Testis (tissue), 5 donors: ENCODE data around the gene PDE8B. TPM values are rescaled to one million over a fixed set of nuclear protein-coding genes. Genes with fewer than 3 reads are reported as not detected.

Experiments used
- DNase-seq: peaks from one replicate; pipeline ENCODE4 v3.0.0-alpha.2; 2019
- H3K27ac ChIP-seq, 2 donors: fragments of 200-600 bp; sonication (generic); one replicate each; pipeline ENCODE4 v1.5.1; 2019
- H3K27me3 ChIP-seq: fragments of 200-600 bp; sonication (generic); one replicate; pipeline ENCODE4 v1.5.1; 2019
- H3K36me3 ChIP-seq: fragments of 200-600 bp; sonication (generic); one replicate; pipeline ENCODE4 v1.5.1; 2017; ENCODE audit warnings: low read depth; ENCODE audit errors: missing control alignments
- H3K4me1 ChIP-seq: fragments of 200-600 bp; sonication (generic); one replicate; pipeline ENCODE4 v1.5.1; 2019
- H3K4me3 ChIP-seq, 2 donors: fragments of 200-600 bp; sonication (generic); one replicate each; pipeline ENCODE4 v1.5.1; 2017 to 2019
- H3K9me3 ChIP-seq: fragments of 200-600 bp; sonication (generic); one replicate; pipeline ENCODE4 v1.5.1; 2017
- POLR2A ChIP-seq: fragments of 450-650 bp; IDR thresholded peaks from one replicate; pipeline ENCODE4 v1.6.1; 2017; ENCODE audit warnings: antibody characterized with exemption, mild to moderate bottlenecking, moderate library complexity
- WGBS, 2 donors: methylation state at CpG; one replicate each; pipeline ENCODE4 v1.1.5; 2018; 5-methylcytosine and 5-hydroxymethylcytosine counted together
- intact Hi-C: fragments of 100-400 bp; cut with DNase I; formaldehyde crosslinking; loops from one replicate; pipeline ENCODE4 v1.15.1; 2023; ENCODE audit warnings: low total_unique reads
- long read RNA-seq, 2 donors: transcript quantifications; one replicate each; lab custom pipeline, GENCODE V29; 2026
- polyA plus RNA-seq: library from polyadenylated mRNA; stranded (reverse); fragments of 350-450 nt; fragmentation: Illumina TruSeq; extraction: RNeasy Lipid Tissue Mini Kit (QIAGEN cat#74804); gene quantifications from one replicate; pipeline ENCODE4 v1.2.3, GENCODE V29; 2014; ENCODE audit warnings: low read depth, low replicate concordance; ENCODE audit not compliant: insufficient read depth
- total RNA-seq, 2 donors: library from RNA; depleted of rRNA; stranded (reverse); fragments of >200 nt; gene quantifications; one replicate each; pipeline ENCODE4 v1.2.3, GENCODE V29; 2016
- TF ChIP-seq, protein P1 (sequence below), 3 experiments: fragments of 450-650 bp in 2 of 3; fragments of 200-600 bp in 1 of 3; sonication (generic) in 1 of 3; IDR thresholded peaks; one replicate each; pipeline ENCODE4 v1.5.1; 2016 to 2019; ENCODE audit warnings: antibody characterized with exemption in 3 of 3, mild to moderate bottlenecking in 2 of 3, moderate library complexity in 1 of 3

PDE8B gene, protein sequence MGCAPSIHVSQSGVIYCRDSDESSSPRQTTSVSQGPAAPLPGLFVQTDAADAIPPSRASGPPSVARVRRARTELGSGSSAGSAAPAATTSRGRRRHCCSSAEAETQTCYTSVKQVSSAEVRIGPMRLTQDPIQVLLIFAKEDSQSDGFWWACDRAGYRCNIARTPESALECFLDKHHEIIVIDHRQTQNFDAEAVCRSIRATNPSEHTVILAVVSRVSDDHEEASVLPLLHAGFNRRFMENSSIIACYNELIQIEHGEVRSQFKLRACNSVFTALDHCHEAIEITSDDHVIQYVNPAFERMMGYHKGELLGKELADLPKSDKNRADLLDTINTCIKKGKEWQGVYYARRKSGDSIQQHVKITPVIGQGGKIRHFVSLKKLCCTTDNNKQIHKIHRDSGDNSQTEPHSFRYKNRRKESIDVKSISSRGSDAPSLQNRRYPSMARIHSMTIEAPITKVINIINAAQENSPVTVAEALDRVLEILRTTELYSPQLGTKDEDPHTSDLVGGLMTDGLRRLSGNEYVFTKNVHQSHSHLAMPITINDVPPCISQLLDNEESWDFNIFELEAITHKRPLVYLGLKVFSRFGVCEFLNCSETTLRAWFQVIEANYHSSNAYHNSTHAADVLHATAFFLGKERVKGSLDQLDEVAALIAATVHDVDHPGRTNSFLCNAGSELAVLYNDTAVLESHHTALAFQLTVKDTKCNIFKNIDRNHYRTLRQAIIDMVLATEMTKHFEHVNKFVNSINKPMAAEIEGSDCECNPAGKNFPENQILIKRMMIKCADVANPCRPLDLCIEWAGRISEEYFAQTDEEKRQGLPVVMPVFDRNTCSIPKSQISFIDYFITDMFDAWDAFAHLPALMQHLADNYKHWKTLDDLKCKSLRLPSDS
- total RNA-seq (1 to 10 TPM; 2.0 to 7.2 TPM), polyA plus RNA-seq (5.8 TPM)
- long read RNA-seq, donor 1: 0 reads
- long read RNA-seq, donor 2, partial matches to known transcripts: 17 of 29 reads
- long read RNA-seq, donor 2, other reads (novel, unspliced or antisense): 12 of 29 reads

DNA sequence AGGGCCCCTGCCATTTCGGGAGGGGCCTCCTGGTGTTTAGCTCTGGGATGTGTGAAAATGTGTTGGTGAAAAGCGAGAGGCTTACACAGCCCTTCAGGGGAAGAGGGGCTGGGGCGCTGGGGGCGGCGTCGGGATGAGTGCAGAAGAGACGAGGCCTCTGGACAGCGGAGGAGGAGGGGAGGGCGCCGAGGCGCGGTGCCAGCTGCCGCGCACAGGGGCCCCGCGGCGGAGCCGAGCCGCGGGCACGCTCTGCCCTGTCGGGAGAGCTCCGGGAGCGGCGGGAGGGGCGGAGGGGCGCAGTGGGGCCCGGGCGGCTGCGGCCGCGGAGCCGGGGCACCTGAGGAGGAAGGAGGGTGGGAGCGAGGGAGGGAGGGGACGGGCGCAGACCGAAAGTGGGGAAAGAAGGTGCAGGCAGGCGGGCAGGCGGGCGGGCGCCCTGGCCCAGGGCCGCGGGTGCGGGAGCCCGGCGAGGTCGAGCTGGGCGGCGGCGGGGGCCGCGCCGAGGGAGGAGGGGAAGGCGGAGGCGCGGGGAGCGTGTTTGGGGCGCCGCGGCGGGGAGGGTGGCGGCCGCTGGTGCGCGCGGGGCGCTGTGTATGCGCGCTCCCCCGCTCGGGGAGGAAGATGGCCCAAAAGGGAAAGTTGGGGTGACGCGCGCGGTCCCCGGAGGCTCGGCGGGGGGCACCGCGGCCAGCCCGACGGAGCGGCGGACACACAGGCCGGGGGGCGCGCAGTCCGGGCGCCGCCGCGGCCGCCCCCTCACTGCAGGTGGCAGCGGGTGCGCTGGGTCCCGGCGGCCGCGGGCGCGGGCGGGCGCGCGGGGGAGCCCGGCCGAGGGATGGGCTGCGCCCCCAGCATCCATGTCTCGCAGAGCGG is at the start of gene PDE8B:
Gene PDE8B, plus strand, starts transcription at position 590 of the 873 bp plus-strand sequence. Its CDS starts 246 bp downstream, at position 836.
- 2% methylated on average over 26 to 105 of the region's 110 CpGs for WGBS, 2 donors
- peak; percentile 18 for DNase-seq
- H3K27ac ChIP-seq: no peak within 1 kb of the TSS
- no peaks in the 10 kb centered on the region for H3K27me3 ChIP-seq
- H3K36me3 ChIP-seq: no peaks in the 10 kb centered on the region
- H3K9me3 ChIP-seq: no peaks in the 10 kb centered on the region
- no peaks in the 10 kb centered on the region for H3K4me1 ChIP-seq
- intact Hi-C loops: no loop called here
- peak within 1 kb of the TSS; percentile 43 to 56 for H3K4me3 ChIP-seq
- no peak for TF ChIP-seq POLR2A
- TF ChIP-seq, protein P1, sequence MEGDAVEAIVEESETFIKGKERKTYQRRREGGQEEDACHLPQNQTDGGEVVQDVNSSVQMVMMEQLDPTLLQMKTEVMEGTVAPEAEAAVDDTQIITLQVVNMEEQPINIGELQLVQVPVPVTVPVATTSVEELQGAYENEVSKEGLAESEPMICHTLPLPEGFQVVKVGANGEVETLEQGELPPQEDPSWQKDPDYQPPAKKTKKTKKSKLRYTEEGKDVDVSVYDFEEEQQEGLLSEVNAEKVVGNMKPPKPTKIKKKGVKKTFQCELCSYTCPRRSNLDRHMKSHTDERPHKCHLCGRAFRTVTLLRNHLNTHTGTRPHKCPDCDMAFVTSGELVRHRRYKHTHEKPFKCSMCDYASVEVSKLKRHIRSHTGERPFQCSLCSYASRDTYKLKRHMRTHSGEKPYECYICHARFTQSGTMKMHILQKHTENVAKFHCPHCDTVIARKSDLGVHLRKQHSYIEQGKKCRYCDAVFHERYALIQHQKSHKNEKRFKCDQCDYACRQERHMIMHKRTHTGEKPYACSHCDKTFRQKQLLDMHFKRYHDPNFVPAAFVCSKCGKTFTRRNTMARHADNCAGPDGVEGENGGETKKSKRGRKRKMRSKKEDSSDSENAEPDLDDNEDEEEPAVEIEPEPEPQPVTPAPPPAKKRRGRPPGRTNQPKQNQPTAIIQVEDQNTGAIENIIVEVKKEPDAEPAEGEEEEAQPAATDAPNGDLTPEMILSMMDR (IDR thresholded peaks at IDR 0.05): no peak

GRCh38 chr5:77163453-77163852 is 47.0 kb upstream of the PDE8B start:
- no peak for TF ChIP-seq POLR2A
- intact Hi-C loops: no loop called here
- Histone ChIP-seq H3K27me3 (no peaks in the 10 kb centered on the region), H3K36me3 (no peaks in the 10 kb centered on the region), H3K4me1 (peaks cover 7% of the 10 kb centered on the region), H3K4me3 (no peak overlapping the region), H3K9me3 (no peaks in the 10 kb centered on the region), H3K27ac (no peak overlapping the region)
- DNase-seq: peak; percentile 44
- 42 to 59% methylated on average over 2 of the region's 2 CpGs for WGBS, 2 donors

DNA sequence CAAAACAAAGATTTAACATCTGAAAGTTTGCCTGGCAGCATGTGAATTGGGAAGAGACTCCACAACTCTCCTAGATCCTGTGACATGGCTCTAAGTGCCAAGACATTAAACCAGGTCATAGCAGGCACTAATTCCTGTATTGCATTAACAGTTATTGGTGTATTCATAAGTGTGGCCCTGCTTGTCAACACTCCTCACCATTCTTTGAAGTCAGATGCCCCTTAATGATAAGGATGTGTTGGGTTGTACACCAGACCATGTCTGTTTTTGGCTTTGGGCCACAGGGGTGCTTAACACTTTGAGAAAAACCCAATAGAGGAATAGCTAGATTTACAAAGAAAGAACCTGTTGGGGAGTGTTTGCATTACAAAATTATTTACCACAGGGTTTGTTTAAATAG is 43.4 kb upstream of the PDE8B start:
- H3K27ac ChIP-seq: no peak overlapping the region
- H3K4me3 ChIP-seq: no peak overlapping the region
- intact Hi-C loops: no loop called here
- H3K27me3 ChIP-seq: no peaks in the 10 kb centered on the region
- H3K9me3 ChIP-seq: no peaks in the 10 kb centered on the region
- H3K4me1 ChIP-seq: peaks cover 10% of the 10 kb centered on the region
- no peak for DNase-seq
- no peak for TF ChIP-seq POLR2A
- TF ChIP-seq, protein P1 (IDR thresholded peaks at IDR 0.05): no peak
- H3K36me3 ChIP-seq: no peaks in the 10 kb centered on the region

DNA sequence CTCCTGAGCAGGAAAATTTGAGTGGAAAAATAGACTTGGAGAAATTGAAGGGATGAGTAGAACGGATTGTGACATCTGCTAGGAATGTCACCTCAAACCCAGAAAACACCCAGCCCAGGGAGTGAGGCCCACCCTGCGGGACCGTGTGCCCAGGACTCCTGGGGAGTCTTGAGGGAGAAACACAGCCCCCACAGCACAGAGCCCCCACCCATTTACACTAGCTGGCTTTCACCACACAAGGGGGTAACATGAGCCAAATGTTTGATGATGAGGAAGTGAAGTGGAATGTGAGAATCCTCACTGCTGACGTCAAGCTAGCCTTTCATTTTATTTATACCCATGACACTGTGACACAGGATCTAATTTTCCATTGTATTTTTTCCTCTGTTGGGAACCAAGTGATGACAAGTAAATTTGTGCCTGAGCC is 42.8 kb upstream of the PDE8B start:
- no peaks in the 10 kb centered on the region for H3K27me3 ChIP-seq
- H3K4me3 ChIP-seq: no peak overlapping the region
- peaks cover 10% of the 10 kb centered on the region for H3K4me1 ChIP-seq
- intact Hi-C loops: no loop called here
- no peaks in the 10 kb centered on the region for H3K9me3 ChIP-seq
- TF ChIP-seq, protein P1 (IDR thresholded peaks at IDR 0.05): no peak
- TF ChIP-seq POLR2A: no peak
- no peaks in the 10 kb centered on the region for H3K36me3 ChIP-seq
- no peak for DNase-seq
- H3K27ac ChIP-seq: no peak overlapping the region
- WGBS, 2 donors: 65 to 73% methylated on average over 4 of the region's 4 CpGs
